ENCODE measurements around the gene SUV39H1.
"Not testable (repeated sequence)": the region's sequence is repeated elsewhere in the genome, so short reads cannot be mapped to it uniquely, and the experiment has no call there.

Gene SUV39H1

GRCh38 chrX:48696301-48696908, at the start of gene SUV39H1:
TSS of gene SUV39H1 (plus strand) at chrX:48696734. CDS start at chrX:48696785, 51 bp downstream.
- DNase-seq: peak; percentile 71

GRCh38 chrX:48648336-48648751, 48.2 kb upstream of the SUV39H1 start:
- peak; percentile 53 for DNase-seq

GRCh38 chrX:48649102-48649501, 47.4 kb upstream of the SUV39H1 start:
- DNase-seq: no peak

- DNase-seq: not testable (repeated sequence)
These were observed 44.4 kb upstream of the SUV39H1 start for GRCh38 chrX:48652055-48652579.

- not testable (repeated sequence) for DNase-seq
These were observed 41.8 kb upstream of the SUV39H1 start for GRCh38 chrX:48654746-48655145.

- not testable (repeated sequence) for DNase-seq
These were observed 36.8 kb upstream of the SUV39H1 start for GRCh38 chrX:48659686-48660085.

- DNase-seq: no peak
These were observed 33.3 kb upstream of the SUV39H1 start for GRCh38 chrX:48663241-48663640.

- no peak for DNase-seq
These were observed 32.4 kb upstream of the SUV39H1 start for GRCh38 chrX:48664156-48664555.

GRCh38 chrX:48665991-48666390, 30.5 kb upstream of the SUV39H1 start:
- no peak for DNase-seq

- DNase-seq: no peak
These were observed 29.9 kb upstream of the SUV39H1 start for GRCh38 chrX:48666649-48667048.

GRCh38 chrX:48667509-48667908, 29.0 kb upstream of the SUV39H1 start:
- DNase-seq: no peak

- not testable (repeated sequence) for DNase-seq
These were observed 28.3 kb upstream of the SUV39H1 start for GRCh38 chrX:48668187-48668586.

- DNase-seq: peak; percentile 85
These were observed 20.2 kb upstream of the SUV39H1 start for GRCh38 chrX:48676106-48676892.

- no peak for DNase-seq
These were observed 19.7 kb upstream of the SUV39H1 start for GRCh38 chrX:48676893-48677270.

GRCh38 chrX:48677516-48677915, 19.0 kb upstream of the SUV39H1 start:
- DNase-seq: no peak

- DNase-seq: not testable (repeated sequence)
These were observed 16.1 kb upstream of the SUV39H1 start for GRCh38 chrX:48680467-48680866.

- not testable (repeated sequence) for DNase-seq
These were observed 15.6 kb upstream of the SUV39H1 start for GRCh38 chrX:48680925-48681324.

GRCh38 chrX:48681539-48682183, 14.9 kb upstream of the SUV39H1 start:
- no peak for DNase-seq

- not testable (repeated sequence) for DNase-seq
These were observed 13.7 kb upstream of the SUV39H1 start for GRCh38 chrX:48682795-48683194.

GRCh38 chrX:48683411-48683982, 13.0 kb upstream of the SUV39H1 start, which contains the start of gene WAS:
TSS of gene WAS (plus strand) at chrX:48683799. CDS start at chrX:48683854, 55 bp downstream.
- no peak for DNase-seq

- no peak for DNase-seq
These were observed 12.4 kb upstream of the SUV39H1 start for GRCh38 chrX:48684134-48684533.

GRCh38 chrX:48685416-48685815, 11.1 kb upstream of the SUV39H1 start:
- no peak for DNase-seq

- no peak for DNase-seq
These were observed 7.9 kb upstream of the SUV39H1 start for GRCh38 chrX:48688531-48689150.

Data from NCI-H1694 (cell line).